Mesothelial cell of epicardium (in vitro differentiated cells): ENCODE data around the gene COL11A2. TPM values are rescaled to one million over a fixed set of nuclear protein-coding genes. Genes with fewer than 3 reads are reported as not detected.

Experiments
- DNase-seq, 2 experiments: peaks; one replicate each; pipeline ENCODE4 v3.0.0; 2021; ENCODE audit warnings: low spot score in 2 of 2; ENCODE audit not compliant: unreplicated experiment in 2 of 2
- H3K27ac Mint-ChIP-seq: 2 replicates; pipeline ENCODE4 v1.8.0; 2021; ENCODE audit warnings: mixed read lengths
- H3K27me3 Mint-ChIP-seq: 2 replicates; pipeline ENCODE4 v1.8.0; 2021; ENCODE audit warnings: low read depth, mixed read lengths
- H3K36me3 Mint-ChIP-seq: 2 replicates; pipeline ENCODE4 v1.8.0; 2021; ENCODE audit warnings: mixed read lengths
- H3K4me1 Mint-ChIP-seq: 2 replicates; pipeline ENCODE4 v1.8.0; 2021; ENCODE audit warnings: mixed read lengths
- H3K4me3 Mint-ChIP-seq: 2 replicates; pipeline ENCODE4 v1.8.0; 2021; ENCODE audit warnings: mild to moderate bottlenecking, moderate library complexity, mixed read lengths
- H3K9me3 Mint-ChIP-seq: 2 replicates; pipeline ENCODE4 v1.8.0; 2021; ENCODE audit warnings: mixed read lengths
- total RNA-seq: library from RNA; stranded (reverse); gene quantifications from 3 replicates; pipeline ENCODE4 v1.2.1, GENCODE V29; 2021
- TF ChIP-seq, protein P1 (sequence below): fragments of 200-600 bp; sonication (generic); IDR thresholded peaks from one replicate; pipeline ENCODE4 v1.5.0; 2021; ENCODE audit warnings: antibody characterized with exemption; ENCODE audit not compliant: unreplicated experiment

COL11A2 gene
- total RNA-seq, 1 donor from 2014 or later, result 14.4 TPM

DNA sequence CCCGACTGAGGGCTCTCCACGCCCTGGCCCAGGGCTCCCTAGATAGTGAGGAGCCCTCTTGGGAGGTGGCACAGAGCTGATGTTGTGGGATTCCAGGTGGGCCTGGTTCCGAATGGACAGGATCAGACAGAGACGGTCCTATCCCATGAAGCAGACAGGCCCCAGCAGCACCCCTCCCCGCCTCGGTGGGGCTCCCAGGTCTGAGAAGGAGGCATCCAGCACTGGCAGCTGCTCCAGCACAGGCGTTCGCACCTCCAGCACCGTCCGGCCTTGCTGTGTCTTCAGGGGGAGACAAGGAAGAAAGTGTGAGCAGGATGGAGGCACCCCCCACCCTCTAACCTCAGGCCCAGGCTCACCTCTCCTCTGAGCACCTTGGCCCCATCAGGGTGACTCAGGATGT is 28.7 kb downstream of the COL11A2 start:
- H3K27me3 Mint-ChIP-seq, result peaks cover 2% of the 10 kb centered on the region
- TF ChIP-seq, protein P1, sequence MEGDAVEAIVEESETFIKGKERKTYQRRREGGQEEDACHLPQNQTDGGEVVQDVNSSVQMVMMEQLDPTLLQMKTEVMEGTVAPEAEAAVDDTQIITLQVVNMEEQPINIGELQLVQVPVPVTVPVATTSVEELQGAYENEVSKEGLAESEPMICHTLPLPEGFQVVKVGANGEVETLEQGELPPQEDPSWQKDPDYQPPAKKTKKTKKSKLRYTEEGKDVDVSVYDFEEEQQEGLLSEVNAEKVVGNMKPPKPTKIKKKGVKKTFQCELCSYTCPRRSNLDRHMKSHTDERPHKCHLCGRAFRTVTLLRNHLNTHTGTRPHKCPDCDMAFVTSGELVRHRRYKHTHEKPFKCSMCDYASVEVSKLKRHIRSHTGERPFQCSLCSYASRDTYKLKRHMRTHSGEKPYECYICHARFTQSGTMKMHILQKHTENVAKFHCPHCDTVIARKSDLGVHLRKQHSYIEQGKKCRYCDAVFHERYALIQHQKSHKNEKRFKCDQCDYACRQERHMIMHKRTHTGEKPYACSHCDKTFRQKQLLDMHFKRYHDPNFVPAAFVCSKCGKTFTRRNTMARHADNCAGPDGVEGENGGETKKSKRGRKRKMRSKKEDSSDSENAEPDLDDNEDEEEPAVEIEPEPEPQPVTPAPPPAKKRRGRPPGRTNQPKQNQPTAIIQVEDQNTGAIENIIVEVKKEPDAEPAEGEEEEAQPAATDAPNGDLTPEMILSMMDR, result no peak
- DNase-seq, result no peak
- H3K4me1 Mint-ChIP-seq, result peaks cover 10% of the 10 kb centered on the region
- no peaks in the 10 kb centered on the region for H3K9me3 Mint-ChIP-seq
- H3K4me3 Mint-ChIP-seq, result no peak overlapping the region
- no peaks in the 10 kb centered on the region for H3K36me3 Mint-ChIP-seq
- H3K27ac Mint-ChIP-seq, result no peak overlapping the region

DNA sequence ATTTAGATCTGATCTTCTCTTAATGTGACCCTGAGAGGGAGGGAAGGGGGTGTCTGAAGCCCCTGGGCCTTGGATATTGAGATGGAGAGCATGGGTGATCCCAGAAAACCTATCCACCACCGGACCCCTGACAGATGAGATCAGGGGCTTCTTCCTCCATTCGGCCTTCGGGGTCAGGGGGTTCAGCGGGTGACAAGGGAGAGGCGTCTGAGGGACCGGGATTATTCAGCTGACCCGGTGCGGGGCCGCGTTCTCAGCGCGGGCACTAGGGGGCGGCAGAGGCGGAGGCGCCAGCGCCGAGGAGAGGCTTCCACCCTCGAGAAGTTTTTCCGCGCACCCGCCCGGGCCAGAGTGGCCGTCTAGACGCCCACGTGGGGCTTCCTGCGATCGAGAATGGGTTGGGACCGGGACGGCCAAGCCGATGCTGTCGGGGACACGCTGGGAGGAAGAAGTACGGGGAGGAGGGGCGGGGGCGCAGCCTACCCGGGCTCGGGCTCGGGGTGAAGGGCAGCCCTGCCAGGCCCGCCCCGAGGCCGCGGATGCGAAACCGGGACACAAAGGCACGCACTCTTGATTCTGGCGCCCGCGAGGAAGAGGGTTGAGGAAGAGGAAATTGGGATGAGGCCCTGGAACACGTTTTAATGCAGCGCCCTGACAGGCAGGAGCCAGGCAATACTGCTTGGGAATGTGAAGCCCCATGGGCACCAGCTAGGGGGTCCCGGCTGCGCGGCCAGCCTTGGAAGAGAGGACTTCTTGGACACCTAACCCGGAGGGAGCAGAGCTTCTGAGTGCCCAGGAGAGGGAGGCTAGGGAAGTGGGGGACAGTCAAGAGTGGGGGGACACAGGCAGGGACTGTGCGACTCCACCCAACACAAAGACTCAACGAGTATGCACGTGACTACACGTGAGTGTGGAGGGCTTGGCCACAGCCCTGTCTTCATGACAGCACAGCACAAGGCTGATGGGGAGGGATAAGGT is 30.6 kb downstream of the COL11A2 start:
- Mint-ChIP-seq H3K27me3 (peaks cover 2% of the 10 kb centered on the region), H3K27ac (peak overlapping the region; percentile 67), H3K4me3 (peak overlapping the region; percentile 84), H3K4me1 (peaks cover 10% of the 10 kb centered on the region), H3K36me3 (no peaks in the 10 kb centered on the region), H3K9me3 (no peaks in the 10 kb centered on the region)
- TF ChIP-seq, protein P1, result peak; percentile 95
- peak; percentile 58 to 90 for DNase-seq

DNA sequence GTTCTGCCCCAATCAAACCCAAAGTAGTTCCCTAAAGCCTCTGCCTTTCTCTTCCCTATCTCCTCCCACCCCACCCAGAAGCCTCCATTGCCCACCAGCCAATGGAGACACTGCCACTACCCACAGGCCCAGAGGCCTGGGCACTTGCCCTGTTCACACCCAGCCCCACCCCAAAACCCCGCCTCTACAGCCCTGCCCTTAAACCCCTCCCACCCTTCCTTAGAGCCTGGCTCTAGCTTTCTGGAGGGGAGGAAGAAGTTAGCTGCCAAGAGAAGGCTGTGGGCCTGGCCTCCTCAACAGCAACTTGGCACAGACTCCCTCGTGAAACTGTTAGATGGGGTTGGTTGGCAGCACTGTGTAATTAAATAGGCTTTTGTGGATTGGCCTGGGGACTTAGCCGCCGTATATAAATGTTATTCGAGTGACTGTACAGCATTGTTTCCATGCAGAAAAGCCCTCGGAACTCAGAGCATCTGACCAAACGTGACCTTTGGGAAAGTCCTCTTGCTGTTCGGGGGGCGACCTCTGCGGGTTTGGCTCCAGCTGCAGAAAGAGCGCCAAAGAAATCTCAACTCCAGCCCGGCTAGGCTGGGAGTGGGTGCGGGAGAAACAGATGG is 31.4 kb downstream of the COL11A2 start:
- Mint-ChIP-seq H3K9me3 (no peaks in the 10 kb centered on the region), H3K27me3 (peaks cover 3% of the 10 kb centered on the region), H3K27ac (no peak overlapping the region), H3K4me3 (peak overlapping the region; percentile 84), H3K36me3 (no peaks in the 10 kb centered on the region), H3K4me1 (peaks cover 10% of the 10 kb centered on the region)
- TF ChIP-seq, protein P1, result no peak
- no peak for DNase-seq

DNA sequence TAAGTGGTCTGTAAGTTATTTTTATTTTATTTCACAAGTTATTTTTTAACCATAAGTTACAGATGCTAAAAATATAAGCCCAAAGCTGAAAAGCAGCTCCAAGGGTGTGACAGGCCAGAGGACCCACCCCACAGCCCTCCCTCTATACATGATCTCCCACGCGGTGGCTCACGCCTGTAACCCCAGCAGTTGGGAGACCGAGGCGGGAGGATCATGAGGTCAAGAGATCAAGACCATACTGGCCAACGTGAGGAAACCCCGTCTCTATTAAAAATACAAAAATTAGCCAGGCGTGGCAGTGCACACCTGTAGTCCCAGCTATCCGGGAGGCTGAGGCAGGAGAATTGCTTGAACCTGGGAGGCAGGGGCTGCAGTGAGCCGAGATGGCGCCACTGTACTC is 32.2 kb downstream of the COL11A2 start:
- H3K27ac Mint-ChIP-seq, result no peak overlapping the region
- no peaks in the 10 kb centered on the region for H3K9me3 Mint-ChIP-seq
- H3K4me1 Mint-ChIP-seq, result peaks cover 10% of the 10 kb centered on the region
- H3K27me3 Mint-ChIP-seq, result peaks cover 3% of the 10 kb centered on the region
- no peaks in the 10 kb centered on the region for H3K36me3 Mint-ChIP-seq
- TF ChIP-seq, protein P1, result no peak
- DNase-seq, result no peak
- no peak overlapping the region for H3K4me3 Mint-ChIP-seq

DNA sequence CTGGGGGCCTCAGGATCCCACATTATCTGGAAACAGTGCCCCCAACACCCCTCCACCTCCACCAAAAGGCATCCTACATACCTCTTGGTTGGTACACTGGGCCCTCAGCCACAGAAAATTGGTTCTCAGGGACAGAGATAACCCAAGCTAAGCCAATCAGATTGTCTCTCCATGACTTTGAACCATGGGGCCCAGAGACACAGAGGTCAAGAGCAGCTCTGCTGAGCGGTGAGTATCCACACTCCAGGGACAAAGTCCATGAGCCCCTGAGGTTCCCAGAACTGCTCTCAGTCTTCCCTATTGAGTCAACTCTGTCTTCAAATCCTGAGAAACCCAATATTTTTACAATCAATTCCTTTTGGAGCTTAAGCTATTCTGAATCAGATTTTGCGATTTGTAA is 35.3 kb downstream of the COL11A2 start:
- DNase-seq, result no peak
- Mint-ChIP-seq H3K36me3 (no peaks in the 10 kb centered on the region), H3K4me1 (peaks cover 9% of the 10 kb centered on the region)

More for the DNA sequence above, 35.3 kb downstream of the COL11A2 start:
- Mint-ChIP-seq H3K27me3 (peaks cover 7% of the 10 kb centered on the region), H3K27ac (no peak overlapping the region), H3K4me3 (no peak overlapping the region), H3K9me3 (peaks cover 8% of the 10 kb centered on the region)
- TF ChIP-seq, protein P1, result no peak
